Erythroblast (primary cell): ENCODE results near the gene HID1.
"Not testable (repeated sequence)": the region's sequence is repeated elsewhere in the genome, so short reads cannot be mapped to it uniquely, and the experiment has no call there.

Experiments used
- DNase-seq, 2 experiments: peaks; one replicate each; lab custom pipeline; 2025; lab: John Stamatoyannopoulos, UW
- GATA1 ChIP-seq: IDR thresholded peaks from 2 replicates; pipeline ENCODE4 v1.6.1; 2011; ENCODE audit warnings: low read depth, mild to moderate bottlenecking, control low read depth, low read length, moderate library complexity
- POLR2A ChIP-seq: IDR thresholded peaks from 2 replicates; pipeline ENCODE4 v1.6.1; 2011; ENCODE audit warnings: mild to moderate bottlenecking, low read length

Gene HID1

DNA sequence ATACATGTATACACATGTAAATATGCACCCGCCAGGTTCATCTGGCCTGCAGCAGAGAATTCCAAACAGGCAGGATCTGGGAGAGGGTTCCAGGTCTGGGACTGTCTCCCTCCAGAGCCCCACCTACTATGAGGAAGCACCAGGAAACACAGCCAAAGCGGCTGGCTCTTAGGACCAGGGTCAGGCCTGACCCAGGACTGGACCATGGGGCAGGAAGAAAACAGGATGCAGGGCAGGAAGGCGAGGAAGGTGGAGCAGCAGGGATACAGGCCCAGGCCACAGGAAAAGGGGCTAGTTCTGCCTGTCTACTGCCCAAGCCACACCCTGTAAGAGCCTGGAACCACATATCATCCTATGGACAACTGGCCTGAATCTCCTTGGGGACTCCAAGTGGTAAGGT, 2.2 kb downstream of the HID1 start:
- no peak for DNase-seq
- no peak for TF ChIP-seq POLR2A
- TF ChIP-seq GATA1, result no peak

DNA sequence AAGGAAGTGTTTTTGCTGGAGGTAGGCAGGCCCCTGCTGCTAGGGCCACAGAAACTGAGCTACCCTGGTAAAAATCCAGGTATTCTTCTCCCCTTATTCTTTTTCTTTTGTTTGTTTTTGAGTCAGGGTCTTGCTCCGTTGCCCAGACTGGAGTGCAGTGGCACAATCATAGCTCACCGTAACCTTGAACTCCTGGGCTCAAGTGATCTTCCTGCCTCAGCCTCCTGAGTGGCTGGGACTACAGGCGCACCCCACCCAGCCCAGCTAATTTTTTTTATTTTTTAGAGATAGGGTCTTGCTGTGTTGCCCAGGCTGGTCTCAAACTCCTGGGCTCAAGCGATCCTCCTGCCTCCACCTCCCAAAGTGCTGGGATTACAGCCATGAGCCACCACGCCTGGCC, 3.1 kb downstream of the HID1 start:
- not testable (repeated sequence) for DNase-seq

DNA sequence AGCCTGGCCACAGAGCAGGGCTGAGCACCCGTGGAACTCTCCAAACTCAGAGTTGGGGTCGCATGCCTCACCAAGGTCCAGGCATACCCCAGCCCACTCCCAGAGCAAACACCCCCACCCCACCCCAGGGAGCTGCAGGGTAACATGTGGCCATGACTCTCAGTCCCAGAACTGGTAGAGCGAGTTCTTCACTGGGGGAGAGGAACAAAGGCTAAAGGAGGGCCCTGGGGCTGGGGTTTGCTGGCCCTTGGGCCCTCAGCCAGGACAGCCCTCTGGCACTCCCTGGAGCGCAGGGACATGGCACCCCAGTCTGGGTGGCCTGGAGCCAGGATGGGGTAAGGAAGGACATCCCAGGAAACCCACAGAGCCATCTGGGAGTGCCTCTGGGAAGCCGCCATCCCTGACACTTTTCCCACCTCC, 4.2 kb downstream of the HID1 start:
- no peak for DNase-seq
- TF ChIP-seq POLR2A (no peak), GATA1 (no peak)

DNA sequence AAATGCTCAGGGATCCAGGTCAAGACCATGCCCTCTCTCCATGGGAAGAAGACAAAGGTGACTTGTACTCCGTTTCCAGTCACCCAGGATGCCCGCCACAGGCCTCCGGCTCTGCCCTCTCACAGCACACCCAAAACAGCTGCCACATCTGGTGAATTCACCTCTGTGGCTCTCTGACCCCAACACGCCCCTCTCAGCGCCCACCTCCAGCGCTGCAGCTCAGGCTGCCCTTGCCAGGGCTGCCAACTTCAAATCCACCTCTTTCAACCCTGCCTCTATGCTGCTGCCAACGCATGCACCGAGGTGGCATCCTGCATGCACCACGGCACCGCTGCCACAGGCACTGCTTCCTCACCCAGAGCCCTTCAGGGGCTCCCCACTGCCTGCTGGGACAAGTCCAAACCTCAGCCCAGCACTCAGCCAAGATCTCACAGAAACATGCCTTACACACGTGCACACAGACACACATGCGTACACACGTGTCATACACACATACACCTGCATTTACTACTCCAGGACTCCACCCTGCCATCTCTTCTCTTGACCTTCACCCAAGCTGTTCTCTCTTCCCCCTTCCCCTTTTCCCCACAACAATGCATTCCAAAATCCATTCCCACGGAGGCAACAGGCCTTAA, 7.5 kb downstream of the HID1 start:
- no peak for DNase-seq
- TF ChIP-seq POLR2A (no peak), GATA1 (no peak)

DNA sequence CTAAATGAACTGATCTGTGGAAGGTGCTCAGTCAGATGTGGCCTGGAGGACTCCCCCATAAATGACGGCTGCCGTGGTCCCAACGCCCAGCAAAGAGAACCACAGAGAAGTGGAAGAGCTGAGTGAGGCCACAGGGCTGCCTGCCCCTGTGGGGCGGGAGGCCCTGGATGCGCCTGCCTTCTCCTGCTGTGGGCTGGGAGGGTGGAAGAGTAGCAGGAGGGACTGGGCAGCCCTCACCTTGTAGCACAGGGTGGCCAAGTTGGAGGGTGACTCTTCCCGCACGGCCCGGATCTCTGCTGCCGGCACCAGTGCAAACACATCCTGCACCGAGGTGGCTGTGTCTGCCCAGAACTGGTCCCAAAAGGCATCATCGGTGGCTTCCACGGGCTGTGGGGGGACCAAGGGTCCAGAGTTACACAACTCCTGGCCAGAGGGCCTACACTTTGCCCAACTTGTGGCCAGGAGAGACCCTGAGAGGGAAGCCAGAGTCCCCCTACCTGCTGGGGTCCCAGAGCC, 8.3 kb downstream of the HID1 start:
- no peak for DNase-seq
- TF ChIP-seq POLR2A (no peak), GATA1 (no peak)

DNA sequence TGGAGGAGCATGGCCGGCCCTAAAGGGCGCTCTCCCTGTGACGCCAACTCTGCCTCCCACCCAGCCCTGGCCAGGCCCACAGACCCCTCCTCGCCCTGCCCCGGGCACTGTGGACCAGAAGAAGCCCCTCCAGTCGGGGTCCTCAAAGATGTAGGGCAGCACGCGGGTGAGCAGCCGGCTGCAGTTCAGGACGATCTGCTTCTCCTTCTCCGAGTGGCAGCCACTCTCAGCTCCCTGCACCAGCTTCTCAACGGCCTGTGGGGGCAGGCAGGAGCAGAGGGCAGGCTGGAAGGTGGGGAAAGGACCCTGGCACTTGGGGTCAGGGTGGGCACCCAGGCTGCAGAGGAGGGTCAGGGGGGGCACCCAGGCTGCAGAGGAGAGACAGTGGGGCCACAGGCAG, 8.9 kb downstream of the HID1 start:
- DNase-seq, result no peak
- TF ChIP-seq POLR2A, result no peak

DNA sequence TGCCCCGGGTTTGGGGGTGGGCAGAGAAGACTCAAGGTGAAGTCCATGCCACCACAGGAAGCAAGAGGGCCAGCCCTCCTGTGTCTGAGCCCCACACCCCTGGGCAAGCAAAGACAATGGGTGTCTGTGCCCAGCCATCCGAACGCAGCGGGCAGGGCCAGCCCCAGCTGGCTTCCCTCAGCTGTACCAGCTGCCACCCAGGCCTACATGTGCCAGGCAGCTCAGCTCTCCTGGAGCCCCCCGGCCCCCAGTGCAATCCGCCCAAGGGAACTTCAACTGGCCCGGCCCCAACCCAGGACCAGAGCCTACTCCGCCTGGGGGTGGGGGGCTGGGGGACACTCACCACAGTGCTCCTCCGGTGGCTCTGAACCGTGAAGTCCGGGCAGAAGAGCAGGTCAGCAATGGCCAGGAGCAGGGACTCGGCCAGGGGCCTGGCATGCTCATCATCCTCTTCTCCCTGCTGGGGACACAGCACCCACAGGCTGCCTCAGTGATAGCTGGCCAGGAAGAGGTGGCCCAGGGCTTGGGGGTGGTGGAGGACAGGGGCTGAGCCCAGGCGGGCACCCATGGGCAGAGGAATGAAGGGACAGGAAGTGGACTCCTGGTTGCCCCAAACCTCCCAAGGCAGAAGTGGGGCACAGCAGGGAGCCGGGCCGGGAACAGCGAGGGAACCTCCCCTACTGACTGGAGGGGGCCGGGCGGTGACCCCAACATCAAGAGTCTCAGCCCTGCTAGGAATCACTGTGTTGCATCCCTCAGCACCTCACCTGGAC, 9.8 kb downstream of the HID1 start:
- DNase-seq, result no peak
- TF ChIP-seq POLR2A (no peak), GATA1 (no peak)

DNA sequence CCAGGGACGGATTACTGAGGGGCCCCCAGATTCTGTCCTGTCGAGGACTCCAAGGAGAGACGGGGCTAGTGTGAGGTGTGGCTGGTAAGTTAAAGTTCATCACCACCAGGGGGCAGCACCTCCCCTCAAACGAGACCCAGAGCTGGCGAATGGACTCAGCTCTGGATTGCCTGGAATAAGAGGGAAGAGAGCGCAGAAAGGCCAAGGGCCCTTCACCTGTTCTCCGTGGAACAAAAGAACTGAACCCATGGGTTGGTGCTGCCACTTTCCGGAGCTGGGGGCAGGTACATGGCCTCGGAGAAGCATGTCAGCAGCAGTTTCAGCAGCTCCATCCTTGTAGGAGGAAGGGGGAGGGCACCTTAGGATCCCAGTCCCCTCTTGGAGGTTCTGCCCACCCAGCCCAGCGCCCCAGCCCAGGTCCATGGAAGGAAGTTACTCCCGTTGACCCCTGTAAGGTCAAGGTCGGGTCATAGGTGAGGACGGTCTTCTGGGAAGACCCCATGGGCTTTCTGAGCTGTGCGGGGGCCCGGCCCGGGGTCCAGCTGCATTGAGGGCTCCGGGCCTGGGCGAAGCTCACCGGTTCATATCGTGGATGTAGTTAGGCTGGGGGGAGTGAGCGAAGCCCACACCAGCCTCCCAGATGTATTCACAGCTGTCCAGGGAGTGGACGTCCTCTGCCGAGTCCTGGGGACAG, 10.8 kb downstream of the HID1 start:
- DNase-seq, result peak; percentile 81 to 93
- TF ChIP-seq POLR2A, result no peak

DNA sequence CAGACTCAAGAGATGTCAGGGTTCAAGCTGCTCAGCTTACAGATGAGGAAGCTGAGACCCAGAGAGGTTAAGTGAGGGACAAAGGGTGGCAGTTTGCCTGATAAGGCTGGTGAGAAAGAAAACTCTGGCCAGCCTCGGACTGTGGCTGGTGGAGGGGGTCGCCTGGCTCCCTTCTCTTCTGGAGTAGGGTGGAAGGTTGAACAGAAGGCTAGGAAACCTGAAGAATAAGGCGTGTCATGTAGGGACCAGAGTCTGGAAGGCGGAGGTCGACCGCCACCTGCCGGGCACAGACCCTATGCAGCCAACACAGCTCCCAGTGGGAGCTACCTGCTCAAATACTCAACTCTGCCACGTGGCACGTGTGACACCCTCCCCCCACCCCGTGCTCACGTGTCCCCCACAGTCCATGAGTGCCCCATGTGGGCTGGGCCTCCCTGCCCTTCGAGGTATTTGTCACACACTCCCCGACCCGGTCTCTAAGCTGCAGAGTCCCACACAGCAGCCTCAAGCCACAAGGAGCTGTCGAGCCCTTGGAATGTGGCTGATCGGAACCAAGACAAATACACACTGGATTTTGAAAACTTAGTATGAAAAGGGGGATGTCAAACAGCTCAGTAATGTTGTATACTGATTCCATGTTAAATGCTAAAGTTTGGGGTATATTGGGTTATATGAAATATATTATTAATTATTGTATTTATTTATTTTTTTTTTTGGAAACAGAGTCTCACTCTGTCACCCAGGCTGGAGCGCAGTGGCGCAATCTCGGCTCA, 11.8 kb downstream of the HID1 start:
- TF ChIP-seq GATA1, result no peak
- DNase-seq, result peak; percentile 68 to 73

DNA sequence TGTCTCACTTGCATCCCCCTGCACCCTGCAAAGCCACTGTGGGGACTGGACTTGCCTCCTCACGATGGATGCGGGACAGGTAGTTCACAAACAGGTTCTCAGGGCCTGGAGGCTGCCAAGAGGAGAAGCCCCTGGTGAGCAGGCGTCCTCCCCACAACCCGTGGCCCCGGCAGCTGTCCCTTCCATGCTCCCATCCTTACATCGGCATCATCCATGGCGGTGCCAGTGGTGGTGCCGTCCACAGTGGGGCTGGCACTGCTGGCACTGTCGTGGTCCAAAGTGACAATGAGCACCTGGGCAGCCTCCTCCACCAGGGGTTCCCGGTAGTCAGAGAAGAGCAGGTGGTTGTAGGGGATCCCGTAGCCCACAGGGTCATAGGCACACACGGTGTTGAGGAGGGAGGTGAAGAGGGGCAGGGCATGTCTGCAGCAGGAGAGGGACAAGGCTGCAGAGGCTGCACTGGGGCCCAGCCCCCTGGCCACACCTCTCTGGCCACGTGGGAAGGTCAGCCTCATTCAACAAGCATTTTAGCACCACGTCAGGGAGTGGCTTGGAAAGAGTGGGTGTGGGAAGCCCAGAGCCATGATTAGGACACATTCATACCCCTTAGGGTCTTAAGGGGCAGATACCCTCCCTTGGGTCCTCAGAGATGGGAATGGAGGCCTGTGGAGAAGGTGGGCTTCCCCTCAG, 12.6 kb downstream of the HID1 start:
- no peak for DNase-seq
- TF ChIP-seq POLR2A, result no peak
- no peak for TF ChIP-seq GATA1

DNA sequence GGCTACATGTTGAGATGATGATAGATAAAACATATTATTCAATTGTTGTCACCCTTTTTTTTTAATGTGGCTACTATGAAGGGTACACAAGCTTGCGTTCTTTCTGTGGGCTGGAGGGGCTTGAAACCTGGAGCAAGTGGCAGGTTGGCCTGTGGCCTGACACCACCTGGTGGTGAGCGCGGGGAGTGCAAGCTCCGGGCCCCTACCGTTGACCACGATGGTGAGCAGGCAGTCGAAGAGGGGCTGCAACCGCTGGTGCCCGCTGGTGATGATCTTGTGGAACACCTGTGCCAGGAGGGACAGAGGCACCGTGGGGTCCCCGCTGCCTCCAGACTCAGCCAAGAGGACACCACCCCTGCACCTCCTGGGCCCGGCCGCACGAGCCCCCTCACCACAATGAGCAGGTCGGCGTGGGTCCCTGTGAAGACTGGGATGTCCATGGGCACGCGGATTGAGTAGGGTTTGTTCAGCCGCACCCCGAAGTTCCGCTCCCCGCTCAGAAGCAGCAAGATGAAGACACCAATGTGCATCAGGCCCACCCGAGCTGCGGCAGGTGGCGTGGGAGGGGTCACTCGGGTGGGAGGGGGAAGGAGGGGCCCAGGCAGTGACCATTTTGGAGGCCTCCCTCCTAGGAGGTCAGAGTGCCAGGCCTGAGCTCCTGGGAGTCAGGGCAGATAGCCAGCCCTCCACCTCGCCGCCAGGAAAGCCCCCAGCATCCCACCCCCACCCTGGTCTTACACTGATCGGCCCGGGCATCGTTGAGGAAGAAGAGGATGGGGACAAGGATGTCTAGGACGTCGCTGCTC, 14.4 kb downstream of the HID1 start:
- TF ChIP-seq GATA1, result no peak
- TF ChIP-seq POLR2A, result no peak
- DNase-seq, result peak; percentile 61 to 82

DNA sequence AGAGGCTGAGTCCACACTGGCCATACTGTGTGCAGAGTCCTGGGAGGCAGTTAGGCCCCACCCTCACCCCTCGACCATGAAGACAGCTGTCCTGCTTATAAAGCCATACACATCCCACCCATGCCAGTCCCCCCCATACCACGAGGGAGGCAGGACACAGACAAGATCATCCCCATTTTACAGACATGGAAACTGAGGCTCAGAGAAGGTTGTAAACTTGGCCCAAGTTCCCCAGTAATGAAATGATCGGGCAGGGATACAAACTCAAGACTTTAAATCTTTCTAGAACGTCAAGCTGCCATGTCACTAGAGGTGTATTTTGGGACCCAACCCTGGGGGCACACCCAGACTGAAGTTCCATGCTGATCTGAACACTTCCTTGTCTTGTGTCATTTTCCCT, 16.5 kb downstream of the HID1 start:
- TF ChIP-seq POLR2A (no peak), GATA1 (no peak)
- no peak for DNase-seq
